Activated T-cell treated with anti-CD3 and anti-CD28 coated beads, Interleukin-2, amount 50 U/mL, for 72 hours (primary cell): ENCODE measurements around the gene NOS1AP. TPM values are rescaled to one million over a fixed set of nuclear protein-coding genes. Genes with fewer than 3 reads are reported as not detected.

Experiments used
- ATAC-seq, 2 donors: fragments of 150-1000 bp; cut with Tn5 transposase; replicated peaks in 1 of 2; 2 replicates each; pipeline ENCODE4 v1.10.0; 2021; ENCODE audit warnings: moderate library complexity in 2 of 2, mild to moderate bottlenecking in 1 of 2
- DNase-seq, 2 donors: peaks; one replicate each; pipeline ENCODE4 v3.0.0; 2021 to 2022; ENCODE audit warnings: mixed read lengths in 1 of 2
- H3K27ac Mint-ChIP-seq: one replicate; pipeline ENCODE4 v1.8.0; 2022; ENCODE audit warnings: mild to moderate bottlenecking, moderate library complexity, mixed read lengths
- H3K27me3 Mint-ChIP-seq: one replicate; pipeline ENCODE4 v1.8.0; 2022; ENCODE audit warnings: low read depth, mixed read lengths
- H3K36me3 Mint-ChIP-seq, 2 donors: one replicate each; pipeline ENCODE4 v1.8.0; 2022; ENCODE audit warnings: mixed read lengths in 2 of 2, mild to moderate bottlenecking in 1 of 2; ENCODE audit not compliant: insufficient read depth in 2 of 2
- H3K4me1 Mint-ChIP-seq: one replicate; pipeline ENCODE4 v1.8.0; 2022; ENCODE audit warnings: low read depth, mixed read lengths
- H3K4me3 Mint-ChIP-seq, 2 donors: one replicate each; pipeline ENCODE4 v1.8.0; 2022; ENCODE audit warnings: mild to moderate bottlenecking in 2 of 2, mixed read lengths in 2 of 2, moderate library complexity in 2 of 2
- H3K9me3 Mint-ChIP-seq, 2 donors: one replicate each; pipeline ENCODE4 v1.8.0; 2022; ENCODE audit warnings: mixed read lengths in 2 of 2
- total RNA-seq, 2 donors: library from RNA; stranded (reverse); gene quantifications; one replicate each; pipeline ENCODE4 v1.2.3, GENCODE V29; 2022

The NOS1AP gene
- total RNA-seq, 2 donors from 2014 or later = 0.21 to 0.26 TPM

DNA sequence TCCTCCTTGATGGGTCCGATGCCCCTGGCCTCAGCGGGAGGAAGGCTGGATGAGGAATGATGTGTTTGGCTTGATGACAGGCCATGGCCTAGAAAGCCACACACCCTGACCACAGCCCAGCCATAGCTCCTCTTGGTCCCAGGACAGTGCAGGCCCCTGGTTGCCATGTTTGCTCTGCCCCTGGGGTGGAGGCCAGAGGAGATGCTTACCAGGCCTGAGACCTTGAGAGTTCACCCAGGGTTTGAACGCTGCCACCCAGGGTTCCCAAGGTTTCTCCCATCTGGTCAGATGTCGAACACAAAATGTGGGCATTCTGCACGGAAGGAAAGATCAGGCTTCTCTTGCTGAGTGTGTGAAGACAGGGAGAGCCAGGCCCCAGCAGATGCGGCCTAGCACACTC is 314.6 kb downstream of the NOS1AP start:
- no peaks in the 10 kb centered on the region for H3K36me3 Mint-ChIP-seq
- peaks cover 3% of the 10 kb centered on the region for H3K27me3 Mint-ChIP-seq
- no peak overlapping the region for H3K4me3 Mint-ChIP-seq
- no peak overlapping the region for H3K27ac Mint-ChIP-seq
- no peaks in the 10 kb centered on the region for H3K4me1 Mint-ChIP-seq
- ATAC-seq (no peak), DNase-seq (no peak)
- no peaks in the 10 kb centered on the region for H3K9me3 Mint-ChIP-seq

DNA sequence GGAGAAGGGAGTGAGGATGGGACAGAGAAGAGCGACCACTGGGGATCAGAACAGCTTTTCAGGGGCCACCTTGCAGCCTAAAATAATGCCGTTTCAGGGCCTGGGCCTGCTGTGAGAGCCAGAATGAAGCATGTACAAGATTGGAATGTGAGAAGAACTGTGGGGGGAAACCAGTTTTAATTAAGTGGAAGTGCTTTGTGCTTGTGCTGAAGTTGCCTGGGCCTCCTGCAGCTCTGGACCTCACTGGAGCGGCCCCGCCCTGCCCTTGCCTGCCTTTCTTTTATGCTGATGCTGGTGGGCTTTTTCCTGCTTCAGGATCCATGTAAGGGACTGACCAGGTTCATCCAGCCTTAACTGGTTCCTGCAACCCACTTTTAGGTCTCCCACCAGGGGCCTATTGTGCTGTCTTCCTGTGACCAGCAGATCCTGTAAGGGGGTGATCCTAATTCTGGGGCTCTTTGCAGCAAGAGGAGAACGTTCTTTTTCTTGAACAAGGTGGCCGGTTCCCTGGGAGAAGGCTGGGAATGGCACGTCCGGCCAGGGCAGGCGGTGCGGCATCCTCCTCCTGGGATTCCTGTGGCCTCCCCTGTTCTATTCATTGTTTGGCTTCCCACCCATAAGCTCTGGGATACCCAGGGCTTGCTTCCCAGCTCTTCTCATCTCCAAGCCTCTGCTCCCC is 315.2 kb downstream of the NOS1AP start:
- no peaks in the 10 kb centered on the region for H3K9me3 Mint-ChIP-seq
- ATAC-seq (no peak), DNase-seq (no peak)
- H3K4me3 Mint-ChIP-seq = no peak overlapping the region
- H3K36me3 Mint-ChIP-seq = no peaks in the 10 kb centered on the region
- H3K4me1 Mint-ChIP-seq = no peaks in the 10 kb centered on the region
- H3K27ac Mint-ChIP-seq = no peak overlapping the region
- peaks cover 9% of the 10 kb centered on the region for H3K27me3 Mint-ChIP-seq

DNA sequence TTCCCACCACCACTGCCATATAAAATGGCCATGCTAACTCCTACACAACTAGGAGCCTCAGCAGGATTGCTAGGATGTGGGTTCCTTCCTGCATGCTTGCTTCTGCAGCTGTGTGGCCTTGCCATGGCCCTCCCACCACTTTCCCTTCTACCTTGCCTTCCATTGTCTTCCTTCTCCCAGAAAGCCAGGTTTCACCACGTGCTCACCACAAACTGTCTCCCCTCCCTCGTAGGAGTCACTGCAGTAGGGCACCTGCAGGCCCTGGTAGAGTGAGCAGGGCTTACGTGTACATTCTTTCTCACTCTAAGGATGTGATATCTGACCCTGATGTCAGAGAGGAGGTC is 315.8 kb downstream of the NOS1AP start:
- Mint-ChIP-seq H3K27me3 (peaks cover 10% of the 10 kb centered on the region), H3K4me3 (no peak overlapping the region), H3K27ac (no peak overlapping the region), H3K36me3 (no peaks in the 10 kb centered on the region), H3K4me1 (no peaks in the 10 kb centered on the region), H3K9me3 (no peaks in the 10 kb centered on the region)
- DNase-seq (no peak), ATAC-seq (no peak)

DNA sequence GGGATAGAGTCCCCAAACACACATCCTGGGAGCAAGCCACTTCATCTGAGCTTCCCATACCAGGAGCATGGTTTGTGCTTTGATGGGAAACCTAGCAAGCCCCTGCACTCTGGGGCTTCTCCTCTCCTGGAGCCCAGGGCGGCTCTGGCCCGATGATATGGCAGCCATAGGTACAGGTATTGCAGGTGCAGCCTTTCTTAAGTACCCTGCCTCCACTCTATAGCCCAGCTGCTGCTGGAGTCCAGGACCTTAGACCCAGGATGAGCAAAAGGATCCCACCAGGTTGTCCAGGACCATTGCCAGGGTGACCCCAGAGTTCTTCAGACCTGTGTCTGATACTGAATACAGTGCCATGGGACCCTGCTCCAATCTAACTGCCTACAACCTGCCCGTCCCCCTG is 316.2 kb downstream of the NOS1AP start:
- no peaks in the 10 kb centered on the region for H3K4me1 Mint-ChIP-seq
- H3K36me3 Mint-ChIP-seq = no peaks in the 10 kb centered on the region
- H3K9me3 Mint-ChIP-seq = no peaks in the 10 kb centered on the region
- DNase-seq (no peak), ATAC-seq (no peak)
- no peak overlapping the region for H3K4me3 Mint-ChIP-seq
- peaks cover 15% of the 10 kb centered on the region for H3K27me3 Mint-ChIP-seq
- no peak overlapping the region for H3K27ac Mint-ChIP-seq

DNA sequence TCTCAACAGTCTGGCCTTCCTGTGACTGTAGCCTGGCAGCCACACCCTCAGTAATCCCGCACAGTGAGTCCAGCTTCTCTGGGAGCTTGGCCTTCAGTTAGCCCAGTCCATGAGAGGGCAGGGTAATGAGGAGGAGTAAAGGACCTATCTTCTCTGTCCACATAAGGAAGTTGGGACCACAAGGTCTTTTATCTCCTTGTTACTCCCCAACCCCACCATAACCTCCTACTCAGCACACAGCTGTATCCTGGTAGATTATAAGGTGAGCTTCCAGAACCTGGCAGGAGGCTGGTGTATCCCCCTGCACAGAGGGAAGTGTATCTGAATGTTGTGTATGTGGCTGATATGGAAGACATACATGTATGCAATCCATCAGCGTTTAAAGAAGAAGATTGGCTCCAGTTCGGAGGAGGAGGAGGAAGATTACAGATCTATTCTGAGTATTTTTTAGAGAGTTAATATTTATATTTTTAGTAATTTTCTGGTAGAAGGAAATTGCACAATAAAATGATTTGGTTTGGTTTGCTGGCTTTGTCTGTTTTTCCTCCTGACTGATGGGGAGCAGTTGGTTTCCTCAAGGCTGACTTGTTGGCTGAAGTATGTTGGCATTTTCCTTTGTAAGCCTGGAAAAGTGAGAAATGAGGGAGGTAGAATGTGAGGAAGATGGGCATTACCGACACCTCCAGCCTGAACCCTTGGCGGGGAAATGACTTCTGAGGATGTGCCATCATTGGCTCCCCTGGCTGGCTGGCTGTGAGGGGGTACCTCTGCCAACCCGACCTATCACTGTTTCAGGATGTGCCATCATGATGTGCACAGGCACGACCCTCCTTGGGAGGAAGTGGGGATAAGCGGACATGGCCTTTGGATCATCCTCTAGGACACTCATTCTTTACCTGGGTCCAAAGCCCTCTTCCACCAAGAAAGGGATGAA is 317.1 kb downstream of the NOS1AP start:
- no peak overlapping the region for H3K27ac Mint-ChIP-seq
- no peaks in the 10 kb centered on the region for H3K36me3 Mint-ChIP-seq
- no peaks in the 10 kb centered on the region for H3K4me1 Mint-ChIP-seq
- H3K27me3 Mint-ChIP-seq = peaks cover 15% of the 10 kb centered on the region
- ATAC-seq (no peak), DNase-seq (no peak)
- H3K9me3 Mint-ChIP-seq = no peaks in the 10 kb centered on the region
- no peak overlapping the region for H3K4me3 Mint-ChIP-seq

DNA sequence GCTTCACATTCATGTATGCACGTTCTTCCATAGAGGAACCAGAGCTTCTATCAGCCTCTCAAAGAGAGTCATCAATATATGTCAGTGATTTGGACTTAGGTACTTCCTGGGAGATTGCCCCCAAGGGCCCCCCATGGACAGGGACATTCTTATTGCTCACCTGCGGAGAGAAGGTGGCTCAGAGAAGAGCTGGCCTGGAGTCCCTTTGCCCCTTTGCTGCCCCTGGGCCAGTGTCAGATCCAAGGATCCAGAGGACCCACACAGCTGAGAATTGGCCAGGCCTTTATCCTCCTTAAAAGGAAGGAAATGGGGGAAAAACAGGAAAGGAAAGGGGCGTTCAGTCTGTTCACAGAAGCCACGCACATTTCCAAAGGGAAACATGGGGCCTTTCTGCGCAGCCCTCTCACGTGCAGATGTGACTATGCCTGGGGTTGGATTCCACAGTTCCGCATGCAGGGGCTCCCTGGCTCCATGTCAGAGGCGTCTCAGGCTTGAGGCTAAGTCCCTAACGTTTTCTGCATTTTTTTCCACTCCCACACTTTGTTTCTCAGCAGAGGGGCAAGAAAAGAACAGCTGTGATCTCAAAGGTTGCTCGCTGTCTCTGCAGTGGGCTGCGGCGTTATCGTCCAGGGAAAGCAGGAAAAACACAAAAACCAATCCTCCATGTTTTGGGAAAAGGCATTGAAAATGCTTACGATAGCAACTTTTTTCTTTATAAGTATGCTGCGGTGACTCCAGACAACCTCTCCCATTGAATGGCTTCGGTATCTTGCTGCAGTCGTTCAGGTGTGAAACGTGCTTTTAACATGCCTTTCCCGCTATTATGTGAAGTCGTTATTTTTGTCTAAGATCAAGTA is 318.0 kb downstream of the NOS1AP start:
- DNase-seq (no peak), ATAC-seq (no peak)
- H3K27me3 Mint-ChIP-seq = peaks cover 15% of the 10 kb centered on the region
- H3K4me1 Mint-ChIP-seq = no peaks in the 10 kb centered on the region
- no peaks in the 10 kb centered on the region for H3K9me3 Mint-ChIP-seq
- H3K4me3 Mint-ChIP-seq = no peak overlapping the region
- H3K27ac Mint-ChIP-seq = no peak overlapping the region
- H3K36me3 Mint-ChIP-seq = no peaks in the 10 kb centered on the region

DNA sequence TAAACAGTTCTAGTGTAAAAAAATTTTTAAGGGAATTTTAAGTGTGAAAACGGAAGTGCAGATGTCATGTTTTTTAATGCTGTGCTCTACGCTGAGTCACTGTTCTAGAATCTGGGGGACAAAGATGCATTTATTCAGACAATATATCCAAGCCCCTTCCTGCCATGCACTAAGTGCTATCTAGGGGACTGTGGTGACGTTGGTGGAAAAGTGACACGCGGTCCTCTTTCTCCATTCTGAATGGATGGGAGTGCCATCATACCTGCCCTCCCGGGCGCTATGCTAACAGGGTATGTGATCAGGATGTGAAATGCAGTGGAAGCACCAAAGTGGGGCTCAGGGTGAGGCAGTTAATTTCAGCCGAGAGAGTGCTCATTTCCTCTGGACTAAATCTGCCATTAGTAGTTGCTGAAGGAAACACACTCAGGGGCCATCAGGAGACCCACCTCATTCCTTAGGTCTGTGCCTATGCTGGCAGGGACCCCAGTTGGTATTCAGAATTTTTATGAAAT is 318.6 kb downstream of the NOS1AP start:
- Mint-ChIP-seq H3K27me3 (peaks cover 15% of the 10 kb centered on the region), H3K9me3 (no peaks in the 10 kb centered on the region), H3K27ac (no peak overlapping the region), H3K4me1 (no peaks in the 10 kb centered on the region), H3K36me3 (no peaks in the 10 kb centered on the region), H3K4me3 (no peak overlapping the region)
- ATAC-seq = no peak
- DNase-seq = no peak

DNA sequence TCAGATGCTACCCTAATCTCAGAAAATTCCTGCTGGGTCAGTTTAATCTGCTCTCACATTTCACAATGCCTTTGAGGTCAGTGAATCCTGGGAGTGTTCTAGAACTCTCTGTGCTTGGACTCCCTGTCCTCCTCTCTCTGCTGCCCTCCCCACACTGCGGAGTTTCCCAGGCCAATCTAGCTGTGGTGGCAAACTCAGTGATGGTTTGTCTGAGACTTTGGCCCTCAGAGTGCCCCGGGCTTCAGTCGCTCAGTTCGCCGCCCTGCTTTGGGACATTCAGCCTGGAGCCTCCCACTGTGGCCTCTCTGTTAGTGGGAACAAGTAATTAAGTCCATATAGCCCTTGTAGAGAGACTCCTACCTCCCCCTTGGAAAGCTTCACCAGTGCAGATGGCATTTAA is 319.1 kb downstream of the NOS1AP start:
- ATAC-seq = no peak
- no peak for DNase-seq
- Mint-ChIP-seq H3K9me3 (no peaks in the 10 kb centered on the region), H3K36me3 (no peaks in the 10 kb centered on the region), H3K27me3 (peaks cover 15% of the 10 kb centered on the region), H3K4me1 (no peaks in the 10 kb centered on the region), H3K4me3 (no peak overlapping the region), H3K27ac (no peak overlapping the region)

DNA sequence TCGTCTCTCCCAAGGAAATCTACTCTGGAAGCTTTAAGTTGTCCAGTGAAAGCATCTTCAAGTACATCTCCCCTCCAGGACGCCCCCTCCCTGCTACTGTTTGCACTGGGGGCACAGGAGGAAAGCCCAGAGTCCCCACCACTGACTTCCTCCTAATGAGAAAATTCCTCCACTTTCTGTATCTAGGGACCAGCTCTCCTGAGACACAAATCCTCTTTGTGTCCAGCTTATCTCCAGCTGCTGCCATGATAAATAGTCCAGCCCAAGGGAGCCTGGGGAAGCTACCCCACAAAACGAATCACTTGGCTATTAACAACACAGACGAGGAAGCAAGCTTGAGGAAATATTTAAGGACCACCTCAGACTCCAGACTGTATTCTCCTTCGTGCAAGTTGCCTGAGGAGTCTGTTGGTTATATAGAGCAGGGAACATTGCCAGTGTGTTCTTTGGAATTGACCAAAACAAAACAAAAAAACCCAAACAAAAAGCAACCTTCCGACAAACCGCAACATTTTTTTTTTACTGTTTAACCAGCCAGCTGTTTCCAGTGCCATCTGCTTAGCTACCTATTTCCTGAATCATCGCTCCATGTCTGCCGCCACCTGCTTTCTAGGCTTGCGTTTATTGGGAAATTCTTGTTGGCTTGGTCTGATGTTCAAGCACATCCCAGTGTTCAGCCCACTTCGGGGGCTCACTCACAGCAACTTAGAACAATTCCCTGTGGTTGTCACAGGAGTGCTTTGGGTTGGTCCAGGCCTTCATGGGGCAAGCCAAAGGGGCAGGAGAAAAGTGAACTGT is 319.7 kb downstream of the NOS1AP start:
- no peaks in the 10 kb centered on the region for H3K9me3 Mint-ChIP-seq
- DNase-seq (no peak), ATAC-seq (no peak)
- H3K4me1 Mint-ChIP-seq = no peaks in the 10 kb centered on the region
- H3K4me3 Mint-ChIP-seq = no peak overlapping the region
- no peaks in the 10 kb centered on the region for H3K36me3 Mint-ChIP-seq
- H3K27me3 Mint-ChIP-seq = peaks cover 15% of the 10 kb centered on the region
- H3K27ac Mint-ChIP-seq = no peak overlapping the region

DNA sequence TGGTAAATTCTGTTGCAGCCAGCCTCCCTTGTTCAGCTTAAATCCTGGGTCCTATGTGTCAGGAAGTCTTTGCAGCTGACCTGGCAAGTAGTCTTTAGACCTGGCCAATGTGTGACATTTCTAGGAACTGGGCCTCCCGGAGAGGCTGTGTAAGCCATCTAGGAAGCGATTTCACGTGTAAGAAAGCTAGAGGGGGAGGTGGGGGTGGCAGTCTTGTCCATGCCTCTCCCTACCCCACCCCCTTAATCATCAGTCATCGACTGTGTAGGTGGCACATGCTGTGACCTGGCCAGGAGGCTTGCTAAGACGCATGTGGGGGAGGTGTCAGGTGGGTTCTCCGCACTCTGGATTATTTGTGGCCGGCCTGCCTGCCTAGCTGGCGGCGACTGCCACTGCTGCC is 320.5 kb downstream of the NOS1AP start:
- Mint-ChIP-seq H3K36me3 (no peaks in the 10 kb centered on the region), H3K4me1 (no peaks in the 10 kb centered on the region), H3K4me3 (no peak overlapping the region), H3K9me3 (no peaks in the 10 kb centered on the region), H3K27me3 (peaks cover 15% of the 10 kb centered on the region), H3K27ac (no peak overlapping the region)
- ATAC-seq (no peak), DNase-seq (no peak)

DNA sequence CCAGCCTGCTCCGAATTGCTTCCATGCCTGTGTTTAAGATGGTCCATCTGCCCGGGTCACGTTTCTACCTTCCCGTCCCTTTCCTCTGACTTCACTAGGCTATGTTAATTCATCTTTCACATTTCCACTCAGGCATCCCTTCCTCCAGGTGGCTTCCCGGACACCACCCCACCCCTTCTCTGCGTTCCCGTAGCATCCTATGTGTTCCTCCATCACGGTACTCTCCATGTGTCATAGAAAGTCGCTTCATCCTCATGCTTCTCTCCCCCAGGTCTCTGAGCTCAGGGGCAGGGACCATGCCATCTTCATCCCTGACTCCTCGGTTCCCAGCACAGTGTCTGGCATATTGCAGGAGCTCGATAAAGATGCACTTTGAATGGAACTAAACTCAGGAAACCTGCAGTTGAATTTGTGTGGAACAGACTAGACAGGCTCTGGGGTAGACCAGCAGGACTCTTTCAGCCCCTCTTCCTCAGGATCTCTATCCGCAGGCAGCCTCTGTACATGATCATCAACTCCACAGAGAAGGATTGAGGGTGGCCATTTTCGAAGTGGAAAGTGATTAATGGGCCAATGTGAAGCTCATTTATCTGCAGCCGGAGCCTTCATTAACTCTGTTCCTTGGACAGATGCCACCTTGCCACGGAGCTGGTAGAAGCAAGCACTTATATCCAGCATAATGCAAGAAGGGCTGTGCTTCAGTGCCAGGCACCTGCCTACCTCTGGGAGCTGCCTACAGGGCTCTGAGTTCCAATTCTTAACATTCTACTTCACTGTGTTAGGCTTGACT is 321.1 kb downstream of the NOS1AP start:
- no peak for ATAC-seq
- H3K4me1 Mint-ChIP-seq = no peaks in the 10 kb centered on the region
- H3K27me3 Mint-ChIP-seq = peaks cover 15% of the 10 kb centered on the region
- H3K27ac Mint-ChIP-seq = no peak overlapping the region
- no peak for DNase-seq
- no peaks in the 10 kb centered on the region for H3K9me3 Mint-ChIP-seq
- H3K4me3 Mint-ChIP-seq = no peak overlapping the region
- no peaks in the 10 kb centered on the region for H3K36me3 Mint-ChIP-seq
